GM12874 (cell line): ENCODE results near the gene SLC26A8.

ENCODE experiments used
- CTCF ChIP-seq: IDR thresholded peaks from 2 replicates; pipeline ENCODE4 v1.5.1; 2011; ENCODE audit warnings: low read depth, mild to moderate bottlenecking, control low read depth, low read length, moderate library complexity; ENCODE audit not compliant: insufficient read depth

Gene SLC26A8

GRCh38 chr6:35898003-35898402, 126.4 kb downstream of the SLC26A8 start:
- no peak for TF ChIP-seq CTCF

GRCh38 chr6:35897486-35897885, 127.0 kb downstream of the SLC26A8 start:
- TF ChIP-seq CTCF = no peak

- TF ChIP-seq CTCF = no peak
Observed at GRCh38 chr6:35897036-35897435, 127.4 kb downstream of the SLC26A8 start.

GRCh38 chr6:35896228-35896627, 128.2 kb downstream of the SLC26A8 start:
- TF ChIP-seq CTCF = no peak

- TF ChIP-seq CTCF = no peak
Observed at GRCh38 chr6:35895560-35895959, 128.9 kb downstream of the SLC26A8 start.

- TF ChIP-seq CTCF = no peak
Observed at GRCh38 chr6:35894776-35895175, 129.7 kb downstream of the SLC26A8 start.
